A673 (cell line): ENCODE data around the gene ZSCAN12. TPM values are rescaled to one million over a fixed set of nuclear protein-coding genes. Genes with fewer than 3 reads are reported as not detected.

Source experiments
- BruUV-seq: library from RNA; stranded (reverse); fragments of 400-500 nt; replicated peaks from 2 replicates; lab custom pipeline; 2021; lab: Mats Ljungman, UMichigan
- CTCF ChIA-PET: fragments of 300-600 bp; sonication (Branson Sonifier 250); formaldehyde crosslinking; loops from one replicate; lab custom pipeline; 2022; ENCODE audit warnings: antibody characterized with exemption; lab: Charles Lee
- POLR2A ChIA-PET: fragments of 300-600 bp; sonication (Branson Sonifier 250); formaldehyde crosslinking; loops from one replicate; lab custom pipeline; 2022; ENCODE audit warnings: antibody characterized with exemption; ENCODE audit not compliant: low non-redundant PET; lab: Charles Lee
- DNase-seq: peaks from one replicate; pipeline ENCODE4 v3.0.0-alpha.2; 2015; ENCODE audit warnings: low spot score
- H3K27ac ChIP-seq: fragments of 200-600 bp; sonication (generic); 2 replicates; pipeline ENCODE4 v1.5.1; 2016; ENCODE audit warnings: mixed run types, low read depth, mild to moderate bottlenecking, mixed read lengths, antibody characterized with exemption, low read length; ENCODE audit not compliant: poor library complexity, severe bottlenecking
- H3K27me3 ChIP-seq: fragments of 200-600 bp; sonication (generic); replicated peaks from 2 replicates; pipeline ENCODE4 v1.6.1; 2017; ENCODE audit warnings: mixed run types, low read depth, mild to moderate bottlenecking, mixed read lengths, antibody characterized with exemption, low read length; ENCODE audit not compliant: insufficient read depth, poor library complexity
- H3K36me3 ChIP-seq: fragments of 200-600 bp; sonication (generic); 2 replicates; pipeline ENCODE4 v1.6.1; 2016; ENCODE audit warnings: mixed run types, mild to moderate bottlenecking, mixed read lengths, antibody characterized with exemption, low read length; ENCODE audit not compliant: insufficient read depth, poor library complexity, severe bottlenecking
- H3K4me1 ChIP-seq: fragments of 200-600 bp; sonication (generic); 2 replicates; pipeline ENCODE4 v1.6.1; 2017; ENCODE audit warnings: mixed run types, mild to moderate bottlenecking, mixed read lengths, antibody characterized with exemption, low read length; ENCODE audit not compliant: insufficient read depth, poor library complexity, severe bottlenecking
- H3K4me3 ChIP-seq: fragments of 200-600 bp; sonication (generic); 2 replicates; pipeline ENCODE4 v1.5.1; 2016; ENCODE audit warnings: low read depth, mixed run types, mild to moderate bottlenecking, mixed read lengths, low read length; ENCODE audit not compliant: poor library complexity, severe bottlenecking
- H3K9me3 ChIP-seq: fragments of 200-600 bp; sonication (generic); 2 replicates; pipeline ENCODE4 v1.6.1; 2016; ENCODE audit warnings: mixed run types, low read depth, mild to moderate bottlenecking, mixed read lengths, antibody characterized with exemption, low read length; ENCODE audit not compliant: poor library complexity, severe bottlenecking
- EZH2 ChIP-seq: fragments of 200-600 bp; sonication (generic); IDR thresholded peaks from 2 replicates; pipeline ENCODE4 v1.6.1; 2017; ENCODE audit warnings: borderline replicate concordance, low read depth, mild to moderate bottlenecking, mixed read lengths, antibody characterized with exemption, low read length; ENCODE audit not compliant: poor library complexity, severe bottlenecking
- intact Hi-C: fragments of 100-400 bp; cut with micrococcal nuclease; formaldehyde crosslinking; loops from one replicate; pipeline ENCODE4 v1.10.0; 2022; ENCODE audit not compliant: unreplicated experiment
- total RNA-seq: library from RNA; stranded (reverse); gene quantifications from 2 replicates; pipeline ENCODE4 v1.2.3, GENCODE V29; 2021
- TF ChIP-seq, protein P1 (sequence below): fragments of 300-800, 200-600 bp; sonication (generic); conservative IDR thresholded peaks from 2 replicates; pipeline ENCODE4 v1.5.1; 2017; ENCODE audit warnings: low read depth, mild to moderate bottlenecking, antibody characterized with exemption, low read length, moderate library complexity, mixed read lengths

The ZSCAN12 gene
- total RNA-seq, 1 experiment from 2014 or later, result 13.1 TPM

DNA sequence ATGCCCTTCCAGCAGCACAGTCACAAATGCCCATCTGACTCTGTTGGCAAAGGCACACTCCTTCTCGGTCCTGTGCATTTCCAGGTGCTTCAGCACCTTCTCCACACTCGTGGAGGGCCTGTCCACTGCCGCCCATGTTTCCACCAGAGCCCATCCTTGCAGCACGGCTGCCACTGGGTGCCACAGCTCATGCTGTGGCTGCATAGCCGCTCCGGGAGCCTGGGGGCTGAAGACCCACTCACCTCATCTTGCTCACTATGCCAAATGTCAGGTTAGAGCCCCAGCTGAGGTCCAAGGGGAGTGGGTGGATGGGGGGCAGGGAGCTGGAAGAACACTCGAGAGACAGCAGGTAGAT is 42.9 kb downstream of the ZSCAN12 start:
- DNase-seq, result no peak
- BruUV-seq, result no TSS peak
- Histone ChIP-seq H3K27me3 (no peaks in the 10 kb centered on the region), H3K4me3 (no peak overlapping the region), H3K9me3 (no peaks in the 10 kb centered on the region), H3K27ac (peak overlapping the region; percentile 48), H3K4me1 (peaks cover 8% of the 10 kb centered on the region), H3K36me3 (no peaks in the 10 kb centered on the region)
- POLR2A ChIA-PET, result interaction anchor here (0.6 kb wide), 1 partner anchor 789 kb away, joined by 24 read pairs; no protein-coding TSS in a partner anchor
- TF ChIP-seq EZH2, result no peak
- TF ChIP-seq, protein P1, sequence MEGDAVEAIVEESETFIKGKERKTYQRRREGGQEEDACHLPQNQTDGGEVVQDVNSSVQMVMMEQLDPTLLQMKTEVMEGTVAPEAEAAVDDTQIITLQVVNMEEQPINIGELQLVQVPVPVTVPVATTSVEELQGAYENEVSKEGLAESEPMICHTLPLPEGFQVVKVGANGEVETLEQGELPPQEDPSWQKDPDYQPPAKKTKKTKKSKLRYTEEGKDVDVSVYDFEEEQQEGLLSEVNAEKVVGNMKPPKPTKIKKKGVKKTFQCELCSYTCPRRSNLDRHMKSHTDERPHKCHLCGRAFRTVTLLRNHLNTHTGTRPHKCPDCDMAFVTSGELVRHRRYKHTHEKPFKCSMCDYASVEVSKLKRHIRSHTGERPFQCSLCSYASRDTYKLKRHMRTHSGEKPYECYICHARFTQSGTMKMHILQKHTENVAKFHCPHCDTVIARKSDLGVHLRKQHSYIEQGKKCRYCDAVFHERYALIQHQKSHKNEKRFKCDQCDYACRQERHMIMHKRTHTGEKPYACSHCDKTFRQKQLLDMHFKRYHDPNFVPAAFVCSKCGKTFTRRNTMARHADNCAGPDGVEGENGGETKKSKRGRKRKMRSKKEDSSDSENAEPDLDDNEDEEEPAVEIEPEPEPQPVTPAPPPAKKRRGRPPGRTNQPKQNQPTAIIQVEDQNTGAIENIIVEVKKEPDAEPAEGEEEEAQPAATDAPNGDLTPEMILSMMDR, result no peak
- CTCF ChIA-PET, result interaction anchor here (0.6 to 1.2 kb wide), 5 partner anchors 21 to 222 kb away, joined by 3 to 7 read pairs (median 5); partner anchors contain the start of gene ZKSCAN8
- intact Hi-C loops, result loop anchor here (2.0 to 5.0 kb wide), 2 partner anchors 220 to 326 kb away; no protein-coding TSS in a partner anchor

DNA sequence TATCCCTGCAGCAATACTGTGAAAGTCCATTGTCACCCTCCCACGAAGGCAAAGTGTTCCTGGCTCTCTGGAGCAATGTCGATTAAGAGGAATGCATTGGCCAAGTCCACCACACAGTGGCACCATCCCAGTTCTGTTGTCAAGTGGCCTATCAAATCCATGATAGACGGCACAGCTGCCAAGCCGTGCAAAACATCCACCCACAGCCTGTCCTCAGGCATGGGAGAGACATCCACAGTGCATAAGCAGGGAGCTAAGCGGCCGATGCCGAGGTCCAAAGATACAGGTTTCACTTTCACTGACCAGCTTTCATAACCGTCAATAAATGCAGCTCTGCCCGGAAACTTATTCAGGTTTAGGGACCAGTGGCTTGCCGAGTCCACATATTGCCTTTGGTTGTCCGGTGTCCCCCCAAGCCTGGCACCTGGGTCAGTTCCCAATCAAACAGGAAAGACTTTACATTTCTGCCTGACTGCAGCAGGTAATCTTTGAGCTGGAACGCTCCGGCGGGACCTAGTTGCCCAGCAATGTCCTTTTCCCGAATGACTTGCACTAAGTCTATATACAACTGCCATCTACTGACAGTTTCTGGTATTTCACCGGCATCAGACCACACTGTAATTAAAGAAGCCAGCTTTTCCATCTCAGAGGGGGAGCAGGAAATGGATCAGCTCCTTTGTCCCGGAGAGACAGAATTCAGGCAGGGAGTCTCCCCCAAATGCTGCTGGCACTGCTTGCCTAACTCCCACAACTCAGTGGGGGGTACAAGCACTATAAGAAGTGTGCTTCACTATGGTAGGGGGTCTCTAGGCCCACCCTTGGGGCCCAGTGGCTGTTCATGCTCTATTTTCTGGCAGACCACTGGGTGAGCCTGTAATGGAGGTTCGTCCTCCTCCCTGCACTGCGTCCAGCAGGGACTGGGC is 43.5 kb downstream of the ZSCAN12 start:
- intact Hi-C loops, result loop anchor here (2.0 to 5.0 kb wide), 2 partner anchors 219 to 326 kb away; no protein-coding TSS in a partner anchor
- POLR2A ChIA-PET, result interaction anchor here (0.6 kb wide), 1 partner anchor 789 kb away, joined by 24 read pairs; no protein-coding TSS in a partner anchor

More for the DNA sequence above, 43.5 kb downstream of the ZSCAN12 start:
- H3K4me3 ChIP-seq, result peak overlapping the region; percentile 58
- H3K27ac ChIP-seq, result peak overlapping the region; percentile 48
- BruUV-seq, result TSS peak; percentile 73
- DNase-seq, result peak; percentile 95
- H3K4me1 ChIP-seq, result peaks cover 8% of the 10 kb centered on the region
- no peak for TF ChIP-seq EZH2
- TF ChIP-seq, protein P1, result peak; percentile 70
- no peaks in the 10 kb centered on the region for H3K9me3 ChIP-seq
- no peaks in the 10 kb centered on the region for H3K36me3 ChIP-seq
- CTCF ChIA-PET, result interaction anchor here (0.6 to 1.2 kb wide), 6 partner anchors 21 to 282 kb away, joined by 3 to 9 read pairs (median 5); partner anchors contain the start of gene ZKSCAN8
- no peaks in the 10 kb centered on the region for H3K27me3 ChIP-seq
